LNCaP clone FGC (cell line): ENCODE measurements around the gene ATP6V0B.
A peak's percentile ranks its signal among the peaks of the same experiment; 100 is the strongest.

ENCODE experiments used
- DNase-seq: peaks from one replicate; pipeline ENCODE4 v3.0.0-alpha.2; 2011; ENCODE audit warnings: low read depth
- H3K4me3 ChIP-seq: 2 replicates; pipeline ENCODE4 v1.5.1; 2011; ENCODE audit warnings: mild to moderate bottlenecking, low read depth, low read length, control low read depth
- CTCF ChIP-seq: IDR thresholded peaks from 2 replicates; pipeline ENCODE4 v1.5.1; 2012; ENCODE audit warnings: mild to moderate bottlenecking; ENCODE audit not compliant: control insufficient read depth, insufficient read depth; ENCODE audit errors: extremely low read depth

Gene ATP6V0B

GRCh38 chr1:43947061-43947873 lies 27.5 kb upstream of the ATP6V0B start:
- DNase-seq, result no peak
- TF ChIP-seq CTCF, result no peak
- H3K4me3 ChIP-seq, result peak overlapping the region; percentile 96

GRCh38 chr1:43947874-43948437 lies 26.8 kb upstream of the ATP6V0B start:
- DNase-seq, result no peak

GRCh38 chr1:43949678-43950077 lies 25.1 kb upstream of the ATP6V0B start:
- no peak for TF ChIP-seq CTCF
- no peak overlapping the region for H3K4me3 ChIP-seq
- DNase-seq, result no peak

More at GRCh38 chr1:43947874-43948437, 26.8 kb upstream of the ATP6V0B start:
- no peak for TF ChIP-seq CTCF
- peak overlapping the region; percentile 96 for H3K4me3 ChIP-seq

- DNase-seq, result no peak
- H3K4me3 ChIP-seq, result no peak overlapping the region
- TF ChIP-seq CTCF, result no peak
Observed at GRCh38 chr1:43951021-43951985, 23.5 kb upstream of the ATP6V0B start.

- TF ChIP-seq CTCF, result no peak
- H3K4me3 ChIP-seq, result no peak overlapping the region
- DNase-seq, result no peak
Observed at GRCh38 chr1:43952731-43953346, 21.9 kb upstream of the ATP6V0B start.

GRCh38 chr1:43953361-43953760 lies 21.4 kb upstream of the ATP6V0B start:
- DNase-seq, result no peak
- no peak for TF ChIP-seq CTCF
- no peak overlapping the region for H3K4me3 ChIP-seq
